Measurements from ENCODE around the gene CTSZ. TPM values are rescaled to one million over a fixed set of nuclear protein-coding genes. Genes with fewer than 3 reads are reported as not detected.

Gene CTSZ
- total RNA-seq, 1 donor from 2014 or later: 34.2 TPM

DNA sequence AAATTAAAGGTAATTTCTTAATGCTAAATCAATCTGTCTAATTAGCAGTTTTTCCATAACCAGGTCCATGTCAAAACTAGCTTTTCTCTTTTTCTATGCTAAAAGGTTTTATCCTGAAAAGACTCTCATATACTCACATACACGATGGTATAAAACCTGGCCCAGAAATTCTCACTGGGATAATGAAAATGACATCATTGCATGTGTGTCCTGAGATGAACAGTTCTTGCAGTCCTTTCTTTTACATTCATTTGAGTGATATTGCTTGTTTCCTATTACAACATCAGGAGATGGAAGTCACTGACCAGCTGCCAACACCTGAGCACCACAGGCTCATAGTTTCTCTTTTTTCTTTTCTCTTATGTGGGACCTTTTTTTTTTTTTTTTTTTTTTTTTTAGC, 43.4 kb upstream of the CTSZ start:
- Histone ChIP-seq H3K79me2 (ENCODE audit: low read depth) (no peaks in the 10 kb centered on the region), H3K4me3 (no peak overlapping the region), H3F3A (ENCODE audit: low read depth) (no peaks in the 10 kb centered on the region), H3K27ac (no peak overlapping the region), H3K9ac (no peak overlapping the region), H3K27me3 (peaks cover 23% of the 10 kb centered on the region), H3K9me3 (ENCODE audit: low read depth) (no peaks in the 10 kb centered on the region), H3K36me3 (no peaks in the 10 kb centered on the region), H3K4me1 (no peaks in the 10 kb centered on the region), H2AFZ (replicated peaks) (no peak overlapping the region), H4K20me1 (ENCODE audit: low read depth) (no peaks in the 10 kb centered on the region), H3K4me2 (no peak overlapping the region)
- no peak for DNase-seq (ENCODE audit: low spot score)
- no peaks in the 10 kb centered on the region for H3K27me3 Mint-ChIP-seq (ENCODE audit: insufficient read depth, low read depth)
- no peak for TF ChIP-seq EZH2 (IDR thresholded peaks at IDR 0.05)
- TF ChIP-seq, protein P1, sequence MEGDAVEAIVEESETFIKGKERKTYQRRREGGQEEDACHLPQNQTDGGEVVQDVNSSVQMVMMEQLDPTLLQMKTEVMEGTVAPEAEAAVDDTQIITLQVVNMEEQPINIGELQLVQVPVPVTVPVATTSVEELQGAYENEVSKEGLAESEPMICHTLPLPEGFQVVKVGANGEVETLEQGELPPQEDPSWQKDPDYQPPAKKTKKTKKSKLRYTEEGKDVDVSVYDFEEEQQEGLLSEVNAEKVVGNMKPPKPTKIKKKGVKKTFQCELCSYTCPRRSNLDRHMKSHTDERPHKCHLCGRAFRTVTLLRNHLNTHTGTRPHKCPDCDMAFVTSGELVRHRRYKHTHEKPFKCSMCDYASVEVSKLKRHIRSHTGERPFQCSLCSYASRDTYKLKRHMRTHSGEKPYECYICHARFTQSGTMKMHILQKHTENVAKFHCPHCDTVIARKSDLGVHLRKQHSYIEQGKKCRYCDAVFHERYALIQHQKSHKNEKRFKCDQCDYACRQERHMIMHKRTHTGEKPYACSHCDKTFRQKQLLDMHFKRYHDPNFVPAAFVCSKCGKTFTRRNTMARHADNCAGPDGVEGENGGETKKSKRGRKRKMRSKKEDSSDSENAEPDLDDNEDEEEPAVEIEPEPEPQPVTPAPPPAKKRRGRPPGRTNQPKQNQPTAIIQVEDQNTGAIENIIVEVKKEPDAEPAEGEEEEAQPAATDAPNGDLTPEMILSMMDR (IDR thresholded peaks at IDR 0.05): no peak
- TF ChIP-seq EZH2phosphoT487 (IDR thresholded peaks at IDR 0.05): no peak
- no peak overlapping the region for H3K27ac Mint-ChIP-seq
- no peaks in the 10 kb centered on the region for H3K4me1 Mint-ChIP-seq
- H3K9me3 Mint-ChIP-seq: no peaks in the 10 kb centered on the region
- no peak overlapping the region for H3K4me3 Mint-ChIP-seq
- H3K36me3 Mint-ChIP-seq: no peaks in the 10 kb centered on the region

DNA sequence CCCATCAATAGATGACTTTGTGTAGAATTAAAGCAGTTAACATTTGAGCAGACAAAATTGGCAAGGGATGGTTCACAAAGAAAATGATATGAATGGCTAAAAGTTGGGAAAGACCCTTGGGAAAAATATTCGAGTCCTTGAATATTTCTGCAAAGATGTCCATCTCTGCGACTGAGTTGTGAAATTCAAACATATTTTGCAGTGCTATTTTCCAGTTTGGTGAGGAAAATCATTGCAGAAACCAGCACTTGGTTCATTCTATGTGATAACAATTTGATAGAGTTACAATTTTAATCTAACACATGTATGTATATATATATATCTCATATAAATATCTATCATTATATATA, 41.6 kb upstream of the CTSZ start:
- H3K4me3 ChIP-seq: no peak overlapping the region

DNA sequence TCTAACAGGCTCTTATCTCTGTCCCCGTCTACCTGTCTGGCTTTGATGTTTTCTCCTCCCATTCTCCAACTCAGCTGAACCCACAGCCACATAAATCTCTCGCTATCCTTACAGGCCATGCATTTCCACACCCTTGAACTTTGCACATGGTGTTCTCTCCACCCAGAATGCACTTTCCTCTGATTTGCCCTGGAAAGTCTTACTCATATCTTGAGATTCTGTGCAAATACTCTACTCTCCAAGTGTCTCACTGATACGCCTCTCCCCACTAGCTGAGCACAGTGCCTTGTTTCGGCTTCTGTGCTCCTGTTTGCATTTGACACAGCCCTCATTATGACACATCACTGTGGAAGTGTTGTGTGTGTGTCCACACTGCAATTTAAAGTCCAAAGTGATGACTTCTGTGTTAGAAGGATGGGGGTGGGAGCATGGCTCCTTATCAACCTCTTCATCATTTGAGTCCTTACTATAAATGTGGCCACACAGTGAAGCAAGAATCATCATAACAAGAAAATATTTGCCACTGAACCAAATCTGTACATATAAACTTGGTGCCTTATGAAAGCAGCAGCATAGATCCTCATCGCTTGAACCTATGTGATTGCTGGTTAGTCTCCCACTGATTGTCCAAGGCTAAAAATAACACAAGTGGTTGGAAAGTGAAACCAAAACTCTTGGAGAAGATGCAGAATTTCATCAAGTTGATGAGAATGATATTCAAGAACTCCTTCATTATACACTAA, 41.1 kb upstream of the CTSZ start:
- H3K9ac ChIP-seq: no peak overlapping the region
- no peak overlapping the region for H3K4me2 ChIP-seq
- no peaks in the 10 kb centered on the region for H4K20me1 ChIP-seq (ENCODE audit: low read depth)
- H3K36me3 ChIP-seq: no peaks in the 10 kb centered on the region
- no peaks in the 10 kb centered on the region for H3K79me2 ChIP-seq (ENCODE audit: low read depth)
- DNase-seq (ENCODE audit: low spot score): no peak
- no peaks in the 10 kb centered on the region for H3K36me3 Mint-ChIP-seq
- peaks cover 23% of the 10 kb centered on the region for H3K27me3 ChIP-seq
- peaks cover 1% of the 10 kb centered on the region for H3K4me1 ChIP-seq
- TF ChIP-seq, protein P1 (IDR thresholded peaks at IDR 0.05): no peak
- TF ChIP-seq EZH2phosphoT487 (IDR thresholded peaks at IDR 0.05): no peak
- TF ChIP-seq EZH2 (IDR thresholded peaks at IDR 0.05): no peak
- H3K27ac ChIP-seq: no peak overlapping the region
- no peaks in the 10 kb centered on the region for H3F3A ChIP-seq (ENCODE audit: low read depth)
- H3K27ac Mint-ChIP-seq: no peak overlapping the region
- H3K9me3 ChIP-seq (ENCODE audit: low read depth): no peaks in the 10 kb centered on the region
- H3K4me3 Mint-ChIP-seq: no peak overlapping the region
- H3K9me3 Mint-ChIP-seq: no peaks in the 10 kb centered on the region
- H2AFZ ChIP-seq (replicated peaks): no peak overlapping the region
- peaks cover 6% of the 10 kb centered on the region for H3K4me1 Mint-ChIP-seq
- H3K27me3 Mint-ChIP-seq (ENCODE audit: insufficient read depth, low read depth): peaks cover under 1% of the 10 kb centered on the region
- no peak overlapping the region for H3K4me3 ChIP-seq

More for the DNA sequence above, 41.6 kb upstream of the CTSZ start:
- no peak for DNase-seq (ENCODE audit: low spot score)
- H3K9me3 Mint-ChIP-seq: no peaks in the 10 kb centered on the region
- H3K4me1 Mint-ChIP-seq: peaks cover under 1% of the 10 kb centered on the region
- H3K4me3 Mint-ChIP-seq: no peak overlapping the region
- Histone ChIP-seq H3F3A (ENCODE audit: low read depth) (no peaks in the 10 kb centered on the region), H3K4me1 (no peaks in the 10 kb centered on the region), H3K27ac (no peak overlapping the region), H3K79me2 (ENCODE audit: low read depth) (no peaks in the 10 kb centered on the region), H3K9ac (no peak overlapping the region), H3K4me2 (no peak overlapping the region), H2AFZ (replicated peaks) (no peak overlapping the region), H3K36me3 (no peaks in the 10 kb centered on the region), H3K9me3 (ENCODE audit: low read depth) (no peaks in the 10 kb centered on the region), H3K27me3 (peaks cover 23% of the 10 kb centered on the region), H4K20me1 (ENCODE audit: low read depth) (no peaks in the 10 kb centered on the region)
- no peak overlapping the region for H3K27ac Mint-ChIP-seq
- H3K36me3 Mint-ChIP-seq: no peaks in the 10 kb centered on the region
- TF ChIP-seq, protein P1 (IDR thresholded peaks at IDR 0.05): no peak
- TF ChIP-seq EZH2 (IDR thresholded peaks at IDR 0.05) (no peak), EZH2phosphoT487 (IDR thresholded peaks at IDR 0.05) (no peak)
- H3K27me3 Mint-ChIP-seq (ENCODE audit: insufficient read depth, low read depth): no peaks in the 10 kb centered on the region
